Stimulated activated CD8-positive, alpha-beta memory T cell treated with anti-CD3 and anti-CD28 coated beads, Interleukin-4, amount 100 ng/mL, for 1 hour (primary cell): ENCODE measurements around the gene GSTM1.

Experiments
- DNase-seq, 2 donors: peaks; one replicate each; pipeline ENCODE4 v3.0.0-alpha.2; 2020; ENCODE audit warnings: low read depth in 2 of 2, low spot score in 1 of 2

The GSTM1 gene

GRCh38 chr1:109726007-109726406 lies 38.4 kb downstream of the GSTM1 start:
- DNase-seq: no peak

- no peak for DNase-seq
Observed at GRCh38 chr1:109726728-109727373, 39.2 kb downstream of the GSTM1 start.

- DNase-seq: no peak
Observed at GRCh38 chr1:109728870-109729269, 41.3 kb downstream of the GSTM1 start.

- no peak for DNase-seq
Observed at GRCh38 chr1:109730666-109731065, 43.0 kb downstream of the GSTM1 start.

GRCh38 chr1:109732390-109732881 lies 44.8 kb downstream of the GSTM1 start:
- no peak for DNase-seq

GRCh38 chr1:109733236-109733870 lies 45.7 kb downstream of the GSTM1 start:
- no peak for DNase-seq

- DNase-seq: peak; percentile 63 to 66
Observed at GRCh38 chr1:109739738-109740614, 52.4 kb downstream of the GSTM1 start.

- DNase-seq: no peak
Observed at GRCh38 chr1:109740615-109741373, 53.2 kb downstream of the GSTM1 start, which contains the start of gene GSTM3. TSS of gene GSTM3 (minus strand) at chr1:109741038. CDS start at chr1:109740287, 751 bp downstream.
